NB4 (cell line): ENCODE measurements around the gene IQSEC3.
A peak's percentile ranks its signal among the peaks of the same experiment; 100 is the strongest.

Experiments used
- DNase-seq: peaks from one replicate; pipeline ENCODE4 v3.0.0; 2010; ENCODE audit warnings: low read depth
- H3K4me3 ChIP-seq: one replicate; pipeline ENCODE4 v1.5.1; 2011; ENCODE audit warnings: mild to moderate bottlenecking, low read depth, low read length, moderate library complexity
- CTCF ChIP-seq: IDR thresholded peaks from one replicate; pipeline ENCODE4 v1.5.1; 2012; ENCODE audit warnings: low read depth, low read length
- MAX ChIP-seq: IDR thresholded peaks from 2 replicates; pipeline ENCODE4 v1.6.1; 2011; ENCODE audit warnings: low read depth, low read length
- MYC ChIP-seq: IDR thresholded peaks from 2 replicates; pipeline ENCODE4 v1.6.1; 2011; ENCODE audit warnings: low read depth, low read length
- POLR2A ChIP-seq: IDR thresholded peaks from 2 replicates; pipeline ENCODE4 v1.6.1; 2011; ENCODE audit warnings: mild to moderate bottlenecking; ENCODE audit not compliant: insufficient read length; ENCODE audit errors: extremely low read depth

The IQSEC3 gene

GRCh38 chr12:211639-212414 is 145.3 kb downstream of the IQSEC3 start:
- no peak overlapping the region for H3K4me3 ChIP-seq
- TF ChIP-seq MAX (no peak), POLR2A (no peak), MYC (no peak), CTCF (no peak)
- no peak for DNase-seq

GRCh38 chr12:212415-212714 is 145.8 kb downstream of the IQSEC3 start:
- H3K4me3 ChIP-seq = no peak overlapping the region
- peak; percentile 25 for DNase-seq
- TF ChIP-seq CTCF (no peak), POLR2A (no peak), MYC (no peak), MAX (no peak)

- no peak overlapping the region for H3K4me3 ChIP-seq
- TF ChIP-seq POLR2A (no peak), CTCF (no peak)
- no peak for DNase-seq
These were observed 146.4 kb downstream of the IQSEC3 start for GRCh38 chr12:212715-213526.

- H3K4me3 ChIP-seq = no peak overlapping the region
- TF ChIP-seq MYC (no peak), CTCF (no peak), MAX (no peak), POLR2A (no peak)
- DNase-seq = no peak
These were observed 147.0 kb downstream of the IQSEC3 start for GRCh38 chr12:213527-213932.

GRCh38 chr12:214003-214741 is 147.6 kb downstream of the IQSEC3 start, which contains the start of gene SLC6A12:
Gene SLC6A12 (minus strand): TSS chr12:214157. CDS start chr12:209986, 4,171 bp downstream.
- DNase-seq = peak; percentile 28
- no peak for TF ChIP-seq POLR2A
- no peak for TF ChIP-seq MYC
- TF ChIP-seq CTCF = no peak
- TF ChIP-seq MAX = no peak
- no peak within 1 kb of the TSS for H3K4me3 ChIP-seq
